Right lobe of liver (tissue), 4 donors: ENCODE measurements around the gene NR2E3.

Source experiments
- CTCF ChIP-seq, 4 donors: fragments of 200-600 bp in 3 of 4; fragments of 450-650 bp in 1 of 4; IDR thresholded peaks; one replicate each; pipeline versions ENCODE4 v1.5.1 to v1.8.0; 2016 to 2022; ENCODE audit warnings: antibody characterized with exemption in 4 of 4, mild to moderate bottlenecking in 2 of 4
- POLR2A ChIP-seq: fragments of 450-650 bp; IDR thresholded peaks from one replicate; pipeline ENCODE4 v1.6.1; 2017; ENCODE audit warnings: antibody characterized with exemption, mild to moderate bottlenecking
- donor health status: DM: no; HTN: no; CAD: no.
- donor health status: DM: no; HTN: no; CAD: no.
- donor health status: DM: no; HTN: yes; CAD: no.

DNA sequence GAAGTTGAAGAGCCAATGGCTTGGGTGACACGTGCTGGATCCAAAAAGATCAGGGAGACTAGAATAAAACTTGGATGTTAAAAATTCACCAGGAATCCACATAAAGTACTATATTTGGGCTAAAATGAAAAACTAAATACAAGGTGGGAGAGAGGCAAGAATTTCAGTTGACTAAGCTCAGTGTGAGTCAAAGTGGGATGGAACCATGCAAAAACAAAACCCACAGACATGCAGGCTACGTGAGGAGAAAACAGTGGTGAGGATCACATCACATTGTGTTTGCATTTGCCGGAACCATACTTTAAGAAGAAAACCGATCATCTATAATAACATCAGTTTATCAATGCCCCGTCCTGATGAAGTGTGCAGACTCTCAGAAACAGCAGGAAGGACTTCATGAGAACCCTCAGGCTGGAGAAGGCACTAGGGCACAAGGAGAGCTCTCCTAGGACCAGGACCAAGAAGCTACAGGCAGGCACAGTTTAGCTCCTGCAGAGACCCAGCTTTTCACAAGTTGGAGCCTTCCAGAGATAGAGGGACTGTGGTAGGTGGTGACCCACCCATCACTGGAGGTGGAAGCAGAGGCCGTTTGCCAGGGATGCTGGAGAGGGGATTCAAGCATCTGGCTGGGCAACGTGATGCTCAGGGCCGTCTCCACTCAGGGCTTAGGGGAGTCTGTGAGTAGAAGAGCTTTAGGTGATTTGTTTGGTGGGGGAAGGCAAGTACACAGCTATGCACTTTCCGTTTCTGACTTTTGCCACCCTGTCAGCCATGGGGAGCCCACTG is 29.0 kb upstream of the NR2E3 start:
- TF ChIP-seq CTCF (IDR thresholded peaks at IDR 0.05) (no peak), POLR2A (no peak)
